Prostate gland (tissue), 2 donors: ENCODE results near the gene THAP9.

Experiments
- POLR2A ChIP-seq: fragments of 450-650 bp; IDR thresholded peaks from one replicate; pipeline ENCODE4 v1.6.1; 2016; ENCODE audit warnings: antibody characterized with exemption, mild to moderate bottlenecking
- POLR2AphosphoS5 ChIP-seq: sonication (generic); formaldehyde crosslinking; IDR thresholded peaks from one replicate; pipeline ENCODE4 v1.6.1; 2017; ENCODE audit warnings: antibody characterized with exemption
- TF ChIP-seq, protein P1 (sequence below), 4 experiments: fragments of 200-600 bp in 2 of 4; fragments of 450-650 bp in 2 of 4; sonication (generic) in 2 of 4; IDR thresholded peaks; 1 replicate in 3 of 4; 2 replicates in 1 of 4; pipeline ENCODE4 v1.5.1; 2016 to 2019; ENCODE audit warnings: antibody characterized with exemption in 4 of 4, mild to moderate bottlenecking in 2 of 4, moderate library complexity in 2 of 4

GRCh38 chr4:82896755-82897154 lies 3.8 kb upstream of the THAP9 start:
- TF ChIP-seq POLR2A (no peak), POLR2AphosphoS5 (no peak)
- TF ChIP-seq, protein P1, sequence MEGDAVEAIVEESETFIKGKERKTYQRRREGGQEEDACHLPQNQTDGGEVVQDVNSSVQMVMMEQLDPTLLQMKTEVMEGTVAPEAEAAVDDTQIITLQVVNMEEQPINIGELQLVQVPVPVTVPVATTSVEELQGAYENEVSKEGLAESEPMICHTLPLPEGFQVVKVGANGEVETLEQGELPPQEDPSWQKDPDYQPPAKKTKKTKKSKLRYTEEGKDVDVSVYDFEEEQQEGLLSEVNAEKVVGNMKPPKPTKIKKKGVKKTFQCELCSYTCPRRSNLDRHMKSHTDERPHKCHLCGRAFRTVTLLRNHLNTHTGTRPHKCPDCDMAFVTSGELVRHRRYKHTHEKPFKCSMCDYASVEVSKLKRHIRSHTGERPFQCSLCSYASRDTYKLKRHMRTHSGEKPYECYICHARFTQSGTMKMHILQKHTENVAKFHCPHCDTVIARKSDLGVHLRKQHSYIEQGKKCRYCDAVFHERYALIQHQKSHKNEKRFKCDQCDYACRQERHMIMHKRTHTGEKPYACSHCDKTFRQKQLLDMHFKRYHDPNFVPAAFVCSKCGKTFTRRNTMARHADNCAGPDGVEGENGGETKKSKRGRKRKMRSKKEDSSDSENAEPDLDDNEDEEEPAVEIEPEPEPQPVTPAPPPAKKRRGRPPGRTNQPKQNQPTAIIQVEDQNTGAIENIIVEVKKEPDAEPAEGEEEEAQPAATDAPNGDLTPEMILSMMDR (IDR thresholded peaks at IDR 0.05) = no peak
